SK-N-MC (cell line): ENCODE results near the gene MPHOSPH9.

Source experiments
- EZH2 ChIP-seq: fragments of 200-600 bp; sonication (generic); IDR thresholded peaks from one replicate; pipeline ENCODE4 v1.6.1; 2017; ENCODE audit warnings: antibody characterized with exemption
- FOXP2 ChIP-seq: optimal IDR thresholded peaks from 2 replicates; pipeline ENCODE3; 2011; ENCODE audit warnings: mild to moderate bottlenecking, moderate library complexity; ENCODE audit not compliant: insufficient read depth; ENCODE audit errors: extremely low read length, control extremely low read depth
- POLR2AphosphoS5 ChIP-seq: IDR thresholded peaks from 2 replicates; pipeline ENCODE4 v1.6.1; 2012; ENCODE audit warnings: mild to moderate bottlenecking, low read depth, low read length, borderline replicate concordance

- TF ChIP-seq FOXP2, result no peak
- TF ChIP-seq POLR2AphosphoS5, result no peak
- no peak for TF ChIP-seq EZH2
Measured at GRCh38 chr12:123243671-123244262, 10.8 kb upstream of the MPHOSPH9 start.
